DMS53 treated with DMSO at 0.1 percent for 48 hours (cell line): ENCODE results near the gene RRP36.

Experiments used
- DNase-seq: peaks from one replicate; lab custom pipeline; 2025; ENCODE audit not compliant: unreplicated experiment; lab: John Stamatoyannopoulos, UW

The RRP36 gene

GRCh38 chr6:43006251-43006650, 15.2 kb upstream of the RRP36 start:
- DNase-seq: no peak

DNA sequence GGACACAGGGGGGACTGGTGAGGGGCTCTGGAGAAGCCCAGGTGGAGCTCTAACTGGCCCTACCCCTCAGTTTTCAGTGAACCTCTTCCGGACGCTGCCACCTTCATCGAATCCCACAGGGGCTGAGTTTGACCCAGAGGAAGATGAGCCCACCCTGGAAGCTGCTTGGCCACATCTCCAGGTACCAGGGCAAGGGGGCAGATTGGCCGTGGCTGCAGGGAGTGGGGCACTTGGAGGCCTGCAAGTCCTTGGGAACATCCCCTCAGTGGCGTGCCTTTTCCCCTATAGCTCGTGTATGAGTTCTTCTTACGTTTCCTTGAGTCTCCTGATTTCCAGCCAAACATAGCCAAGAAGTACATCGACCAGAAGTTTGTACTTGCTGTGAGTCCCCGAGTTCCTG, 14.3 kb upstream of the RRP36 start:
- DNase-seq: no peak

GRCh38 chr6:43009124-43009523, 12.3 kb upstream of the RRP36 start:
- DNase-seq: peak; percentile 16

DNA sequence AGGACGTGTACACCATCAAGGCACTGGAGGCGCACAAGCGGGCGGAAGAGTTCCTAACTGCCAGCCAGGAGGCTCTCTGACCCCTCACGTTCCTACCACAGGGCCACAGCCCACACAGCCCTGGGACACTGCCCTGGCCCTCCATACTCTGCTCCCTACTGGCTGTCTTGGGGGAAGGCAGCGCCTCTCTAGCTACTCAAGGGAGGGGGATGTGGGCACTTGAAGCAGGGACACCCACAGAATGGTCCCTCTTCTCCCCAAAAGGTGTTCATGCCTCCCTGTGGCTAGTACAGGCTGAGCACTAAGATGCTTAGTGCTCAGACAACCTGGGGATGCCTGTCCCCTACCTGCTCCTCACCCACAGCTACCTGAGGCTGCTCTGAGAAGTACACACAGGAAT, 10.2 kb upstream of the RRP36 start:
- no peak for DNase-seq

DNA sequence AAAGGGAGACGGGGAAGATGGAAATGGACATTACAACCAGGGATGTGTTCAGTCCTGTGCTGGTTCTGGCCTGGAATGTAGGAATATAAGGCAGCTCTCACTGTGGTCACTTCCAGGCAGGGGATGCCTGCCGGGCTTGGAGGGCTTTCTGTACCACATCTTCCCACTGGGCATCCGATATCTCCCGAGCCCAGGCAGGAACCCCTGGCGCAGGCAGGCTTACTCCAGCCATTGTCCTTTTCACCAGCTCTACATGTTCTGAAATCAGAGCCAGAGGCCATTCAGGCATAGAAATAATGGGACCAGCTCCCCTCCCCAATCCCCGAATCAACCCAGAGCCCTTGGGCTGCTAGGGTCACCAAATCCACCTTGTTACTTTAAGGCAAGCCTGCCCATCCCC, 9.1 kb upstream of the RRP36 start:
- no peak for DNase-seq

- DNase-seq: no peak
Observed at GRCh38 chr6:43013097-43013842, 8.2 kb upstream of the RRP36 start.

GRCh38 chr6:43013843-43014433, 7.5 kb upstream of the RRP36 start, which contains the start of the genes KLHDC3 and MEA1:
Gene KLHDC3, plus strand, starts transcription at chr6:43014249. Its CDS starts 2,944 bp downstream, at chr6:43017193.
Gene MEA1, minus strand, starts transcription at chr6:43013946. Its CDS starts 133 bp downstream, at chr6:43013813.
- peak; percentile 99 for DNase-seq

DNA sequence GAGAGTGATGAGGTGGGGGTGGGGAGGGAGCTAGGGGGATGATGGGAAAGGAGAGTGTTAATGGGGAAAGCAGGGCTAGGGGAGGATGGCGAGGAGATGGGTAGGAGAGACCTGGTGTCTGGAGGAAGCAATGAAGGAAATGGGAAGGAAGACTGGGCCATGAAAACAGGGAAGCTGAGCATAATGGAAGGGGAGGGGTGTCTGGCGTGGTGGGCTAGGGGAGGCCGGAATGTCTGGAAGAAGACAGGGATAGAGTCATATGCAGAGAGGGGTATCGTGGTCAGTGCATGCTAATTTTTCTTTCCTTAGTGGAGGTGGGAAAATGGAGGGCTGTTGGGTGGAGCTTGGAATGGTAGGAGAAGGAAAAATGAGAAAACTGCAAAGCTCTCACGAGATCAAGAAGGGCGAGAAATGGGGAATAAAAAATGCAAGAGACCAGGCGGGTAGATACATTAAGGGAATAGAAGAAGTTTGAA, 7.0 kb upstream of the RRP36 start:
- no peak for DNase-seq

DNA sequence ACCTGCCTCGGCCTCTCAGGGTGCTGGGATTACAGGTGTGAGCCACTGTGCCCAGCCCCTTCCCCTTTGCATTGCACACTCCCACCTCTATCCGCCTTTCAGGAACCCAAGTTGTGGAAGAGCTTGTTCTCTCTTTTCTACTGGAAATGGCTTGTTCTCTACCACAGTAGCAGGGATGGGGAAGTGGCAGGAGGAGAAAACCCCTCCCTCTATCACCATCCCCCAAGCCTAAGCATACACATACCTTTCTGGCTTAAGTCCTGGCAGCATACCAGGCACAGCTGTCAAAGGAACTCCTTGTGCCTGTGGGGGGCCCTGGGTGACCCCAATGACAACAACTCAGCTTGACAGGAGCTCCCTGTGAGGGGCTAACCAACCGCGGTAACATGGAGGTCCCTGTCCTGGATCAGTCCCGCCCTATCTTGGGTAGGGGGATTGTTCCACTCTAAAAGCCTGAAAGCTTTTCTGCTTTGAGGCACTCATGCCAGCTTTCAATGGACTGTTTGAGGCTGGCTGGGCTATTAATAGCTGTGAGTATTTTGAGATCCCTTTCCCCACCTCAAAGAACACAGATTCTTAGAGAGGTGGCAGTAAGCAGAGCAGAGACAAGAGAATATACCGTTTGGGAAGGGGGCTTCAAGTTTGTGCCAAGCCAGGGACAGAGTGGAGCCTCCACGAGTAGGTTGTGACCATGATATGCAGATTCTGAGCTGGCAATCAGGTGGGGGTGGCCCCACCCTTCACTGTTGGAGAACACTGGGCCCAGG, 5.1 kb upstream of the RRP36 start:
- no peak for DNase-seq

GRCh38 chr6:43016943-43017334, 4.5 kb upstream of the RRP36 start:
- DNase-seq: no peak

- DNase-seq: no peak
Observed at GRCh38 chr6:43019152-43019551, 2.3 kb upstream of the RRP36 start.

DNA sequence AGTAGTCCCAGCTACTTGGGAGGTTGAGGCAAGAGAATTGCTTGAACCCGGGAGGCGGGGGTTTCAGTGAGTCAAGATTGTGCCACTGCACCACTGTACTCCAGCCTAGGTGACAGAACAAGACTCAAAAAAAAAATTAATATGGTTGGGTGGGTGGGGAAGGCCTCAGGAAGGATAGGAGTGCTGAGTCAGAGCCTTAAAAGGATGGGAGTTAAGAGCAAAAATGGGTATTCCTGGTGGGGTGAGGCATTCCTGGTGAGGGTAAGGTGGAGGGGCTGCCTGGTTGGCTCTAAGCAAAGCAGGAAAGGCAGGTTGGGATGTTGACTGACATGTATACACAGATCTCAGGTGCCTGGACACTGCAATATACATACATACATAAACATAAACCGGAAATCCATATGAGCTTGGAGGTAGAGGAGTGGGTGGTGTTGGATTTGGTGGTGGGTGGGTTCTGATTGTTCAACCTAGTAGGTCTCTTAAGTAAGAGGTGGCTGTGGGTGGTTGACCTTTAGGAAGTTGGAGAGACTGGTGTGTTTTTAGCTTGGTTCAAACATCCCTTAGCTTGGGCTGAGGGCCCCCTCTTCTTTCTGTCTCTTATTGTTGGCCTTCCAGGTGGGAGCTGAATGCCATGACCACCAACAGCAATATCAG, 1.2 kb upstream of the RRP36 start:
- no peak for DNase-seq

GRCh38 chr6:43020847-43021246, 576 bp upstream of the RRP36 start:
- DNase-seq: no peak

GRCh38 chr6:43024436-43024835, 3.0 kb downstream of the RRP36 start:
- DNase-seq: no peak

GRCh38 chr6:43026365-43026764, 4.9 kb downstream of the RRP36 start:
- no peak for DNase-seq

- DNase-seq: no peak
Observed at GRCh38 chr6:43029120-43029519, 7.7 kb downstream of the RRP36 start.

DNA sequence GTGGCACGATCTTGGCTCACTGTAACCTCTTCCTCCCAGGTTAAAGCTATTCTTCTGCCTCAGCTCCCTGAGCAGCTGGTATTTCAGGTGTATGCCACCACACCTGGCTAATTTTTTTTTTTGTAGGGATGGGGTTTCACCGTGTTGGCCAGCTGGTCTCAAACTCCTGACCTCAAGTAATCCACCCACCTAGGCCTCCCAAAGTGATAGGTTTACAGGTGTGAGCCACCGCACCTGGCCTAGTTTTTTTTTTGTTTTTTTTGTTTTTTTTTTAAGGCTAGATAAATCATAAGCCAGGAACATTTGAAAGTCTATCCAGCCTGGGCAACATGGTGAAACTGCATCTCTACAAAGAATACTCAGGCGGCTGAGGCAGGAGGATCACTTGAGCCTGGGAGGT, 10.9 kb downstream of the RRP36 start:
- DNase-seq: no peak

DNA sequence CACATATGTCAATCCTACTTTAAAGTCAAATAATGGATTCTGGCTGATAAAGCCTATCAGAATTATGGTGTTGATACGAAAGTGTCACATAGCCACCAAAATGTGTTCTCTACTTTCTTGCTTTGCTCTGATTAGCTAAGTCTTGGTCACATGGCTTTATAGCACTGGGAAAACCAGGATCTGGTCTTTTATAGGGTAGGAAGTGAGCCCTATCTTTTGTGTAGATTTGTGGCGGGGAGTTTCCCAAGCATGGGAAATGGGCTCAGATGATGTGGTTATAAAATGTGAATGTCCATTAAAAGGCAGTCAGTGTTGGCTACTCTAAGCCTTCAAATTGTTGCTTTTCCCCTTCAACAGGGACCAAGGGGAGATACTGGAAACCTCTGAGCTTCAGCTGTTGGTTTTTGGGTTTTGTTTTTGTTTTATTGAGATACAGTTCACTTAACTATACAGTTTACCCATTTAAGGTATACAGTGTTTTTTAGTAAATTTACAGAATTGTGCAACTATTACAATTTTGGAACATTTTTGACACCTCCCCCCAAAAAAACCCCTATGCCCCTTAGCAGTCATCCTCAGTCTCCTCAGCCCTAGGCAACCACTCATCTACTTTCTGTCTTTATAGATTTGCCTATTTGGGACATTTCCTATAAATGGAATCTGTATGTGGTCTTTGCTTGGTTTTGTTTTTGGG, 12.2 kb downstream of the RRP36 start:
- DNase-seq: no peak

- no peak for DNase-seq
Observed at GRCh38 chr6:43034190-43034525, 12.7 kb downstream of the RRP36 start.

DNA sequence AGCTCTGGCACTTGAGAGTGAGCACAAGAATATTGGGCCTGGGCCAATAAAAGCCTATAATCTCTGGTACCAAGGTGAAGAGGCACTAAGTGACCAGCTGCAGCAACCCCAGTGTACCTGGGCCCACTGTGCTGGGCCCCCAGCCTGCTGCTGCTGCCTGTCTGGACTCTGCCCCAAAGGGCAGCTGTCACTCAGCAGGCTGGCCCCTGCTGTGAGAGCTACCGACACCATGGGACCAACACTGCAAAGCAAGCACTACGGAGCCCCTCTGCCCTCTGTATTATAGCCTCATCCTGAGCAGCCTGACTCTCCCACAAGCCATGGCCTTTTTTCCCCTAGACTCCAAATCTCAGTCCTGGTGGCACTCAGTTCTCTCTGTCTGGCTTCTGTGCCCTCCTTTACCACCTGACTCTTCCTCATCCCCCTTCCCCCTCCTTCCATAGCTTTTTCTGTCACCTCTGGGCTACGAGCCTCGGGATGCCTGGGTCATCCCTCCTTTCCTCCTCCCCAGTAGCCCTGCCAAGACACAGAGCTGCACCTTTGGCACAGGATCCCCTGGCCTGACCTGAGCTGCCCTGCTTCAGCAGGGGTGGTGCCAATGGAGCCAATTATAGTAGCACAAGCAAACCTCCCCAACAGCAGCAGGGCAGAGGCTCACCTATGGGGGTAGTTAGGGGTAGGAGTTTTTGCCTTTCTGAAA, 14.2 kb downstream of the RRP36 start:
- DNase-seq: no peak
